ENCODE data around the gene FIP1L1.
"Not testable (repeated sequence)": the region's sequence is repeated elsewhere in the genome, so short reads cannot be mapped to it uniquely, and the experiment has no call there.

The FIP1L1 gene

DNA sequence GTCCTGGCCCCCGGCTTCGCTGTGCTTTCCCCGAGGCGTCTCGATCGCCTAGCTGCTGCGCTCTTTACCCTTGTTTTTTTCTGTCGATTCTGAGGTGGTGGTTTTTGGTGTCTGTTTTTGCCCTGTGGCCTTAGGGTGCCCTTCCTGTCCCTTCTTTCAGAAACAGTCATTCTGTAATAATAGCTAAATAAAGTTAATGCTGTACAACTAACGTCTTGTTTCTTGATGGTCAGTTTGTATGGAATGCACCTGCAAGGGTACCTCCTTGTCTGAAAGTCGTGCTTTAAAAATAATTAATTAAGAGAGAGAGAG is 686 bp downstream of the FIP1L1 start:
- no peak for DNase-seq (ENCODE audit: low read depth, low spot score)

DNA sequence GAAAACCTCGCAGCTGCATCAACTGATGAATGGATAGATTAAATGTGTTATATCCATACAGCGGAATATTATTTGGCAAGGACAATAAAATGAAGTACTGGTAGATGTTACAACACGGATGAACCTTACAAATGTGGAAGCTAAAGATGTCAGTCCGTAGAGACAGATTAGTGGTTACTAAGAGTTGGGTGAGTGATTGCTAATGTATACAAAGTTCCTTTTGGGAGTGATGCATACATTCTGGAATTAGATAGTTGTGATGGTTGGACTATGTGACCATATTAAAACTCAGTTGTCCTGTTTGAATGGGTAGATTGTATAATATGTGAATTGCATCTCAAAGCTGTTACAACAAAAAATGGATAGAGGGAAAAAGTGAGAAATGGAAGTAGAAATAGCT is 2.8 kb downstream of the FIP1L1 start:
- no peak for DNase-seq (ENCODE audit: low read depth, low spot score)

DNA sequence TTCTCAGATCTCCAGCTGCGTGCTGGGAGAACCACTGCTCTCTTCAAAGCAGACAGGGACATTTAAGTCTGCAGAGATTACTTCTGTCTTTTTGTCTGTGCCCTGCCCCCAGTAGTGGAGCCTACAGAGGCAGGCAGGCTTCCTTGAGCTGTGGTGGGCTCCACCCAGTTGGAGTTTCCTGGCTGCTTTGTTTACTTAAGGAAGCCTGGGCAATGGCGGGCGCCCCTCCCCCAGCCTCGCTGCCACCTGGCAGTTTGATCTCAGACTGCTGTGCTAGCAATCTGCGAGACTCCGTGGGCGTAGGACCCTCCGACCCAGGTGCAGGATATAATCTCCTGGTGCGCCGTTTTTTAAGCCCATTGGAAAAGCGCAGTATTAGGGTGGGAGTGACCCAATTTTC is 32.0 kb downstream of the FIP1L1 start:
- DNase-seq (ENCODE audit: low read depth, low spot score) = not testable (repeated sequence)

DNA sequence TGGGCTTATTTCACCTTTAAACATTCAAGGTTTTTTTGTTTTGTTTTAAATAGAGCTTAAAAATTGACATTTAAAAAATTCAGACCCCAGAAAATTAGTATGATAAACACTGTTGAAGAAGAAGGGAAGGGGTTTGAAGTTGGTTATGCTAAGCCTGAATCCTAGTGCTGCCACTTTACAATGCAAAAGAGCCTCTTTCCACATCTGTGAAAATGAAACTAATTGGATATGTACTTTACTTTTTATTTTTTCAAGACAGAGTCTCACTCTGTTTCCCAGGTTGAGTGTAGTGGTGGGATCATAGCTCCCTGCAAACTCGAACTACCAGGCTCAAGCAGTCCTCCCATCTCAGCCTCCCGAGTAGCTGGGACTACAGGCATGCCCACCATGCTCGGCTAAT is 41.8 kb downstream of the FIP1L1 start:
- DNase-seq (ENCODE audit: low read depth, low spot score) = no peak

DNA sequence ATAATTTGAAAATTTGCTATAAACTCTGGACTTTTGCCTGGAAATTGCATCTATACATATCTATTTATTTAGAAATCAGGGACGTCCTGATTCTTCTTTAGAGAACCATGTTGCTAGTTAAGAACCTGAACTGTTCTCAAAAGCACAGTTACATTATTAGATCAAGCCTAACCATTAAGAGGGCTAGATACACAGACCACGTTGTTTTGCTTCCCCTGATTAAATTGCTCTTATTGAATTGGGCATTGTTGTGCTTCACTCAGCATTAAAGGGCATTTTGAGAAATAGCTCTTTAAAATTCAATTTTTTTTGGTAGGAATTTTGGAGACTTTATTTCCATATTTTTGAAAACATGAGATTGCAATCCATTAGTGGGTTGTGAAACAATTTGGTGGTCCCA is 44.4 kb downstream of the FIP1L1 start:
- DNase-seq (ENCODE audit: low read depth, low spot score) = no peak

- DNase-seq (ENCODE audit: low read depth, low spot score) = no peak
Measured at GRCh38 chr4:53422367-53422766, 44.9 kb downstream of the FIP1L1 start.

DNA sequence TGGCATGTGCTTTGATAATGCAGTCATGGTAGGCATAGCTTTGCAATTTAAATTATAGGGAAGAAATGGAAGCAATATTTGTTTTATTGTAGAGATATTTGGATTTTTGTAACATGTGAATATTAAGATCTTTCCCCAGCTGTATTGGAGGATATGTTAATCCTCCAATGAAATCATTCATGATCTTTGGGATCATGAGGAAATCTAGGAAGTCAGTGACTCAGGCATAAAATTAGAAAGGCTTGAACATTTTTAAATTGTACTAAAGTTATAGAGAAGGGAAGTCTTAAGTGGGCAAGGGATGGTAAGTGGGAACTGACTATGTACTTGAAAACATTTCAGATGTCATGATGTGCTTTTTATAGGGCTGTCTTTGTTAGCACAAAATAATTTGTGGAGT is 46.8 kb downstream of the FIP1L1 start:
- DNase-seq (ENCODE audit: low read depth, low spot score) = no peak

DNA sequence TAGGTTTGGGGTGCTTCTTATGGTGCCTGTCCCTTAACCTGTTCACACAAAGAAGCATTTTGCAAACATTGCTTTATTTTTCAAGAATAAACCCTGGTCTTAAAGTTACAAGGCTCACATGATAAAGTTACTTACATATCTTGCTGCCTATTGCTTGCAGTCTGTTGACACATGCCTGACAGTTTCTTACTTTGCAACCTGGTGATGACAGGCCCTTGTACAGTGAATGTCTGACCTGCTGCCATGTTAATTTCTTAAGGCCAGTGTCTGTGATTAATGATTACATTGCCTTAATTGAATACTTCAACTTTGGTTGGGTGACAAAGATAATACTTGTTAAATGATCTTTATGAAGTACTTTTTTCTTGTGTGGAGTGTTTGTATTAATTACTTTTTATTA is 49.9 kb downstream of the FIP1L1 start:
- no peak for DNase-seq (ENCODE audit: low read depth, low spot score)

GRCh38 chr4:53431052-53431451 is 53.6 kb downstream of the FIP1L1 start:
- DNase-seq (ENCODE audit: low read depth, low spot score) = no peak

DNA sequence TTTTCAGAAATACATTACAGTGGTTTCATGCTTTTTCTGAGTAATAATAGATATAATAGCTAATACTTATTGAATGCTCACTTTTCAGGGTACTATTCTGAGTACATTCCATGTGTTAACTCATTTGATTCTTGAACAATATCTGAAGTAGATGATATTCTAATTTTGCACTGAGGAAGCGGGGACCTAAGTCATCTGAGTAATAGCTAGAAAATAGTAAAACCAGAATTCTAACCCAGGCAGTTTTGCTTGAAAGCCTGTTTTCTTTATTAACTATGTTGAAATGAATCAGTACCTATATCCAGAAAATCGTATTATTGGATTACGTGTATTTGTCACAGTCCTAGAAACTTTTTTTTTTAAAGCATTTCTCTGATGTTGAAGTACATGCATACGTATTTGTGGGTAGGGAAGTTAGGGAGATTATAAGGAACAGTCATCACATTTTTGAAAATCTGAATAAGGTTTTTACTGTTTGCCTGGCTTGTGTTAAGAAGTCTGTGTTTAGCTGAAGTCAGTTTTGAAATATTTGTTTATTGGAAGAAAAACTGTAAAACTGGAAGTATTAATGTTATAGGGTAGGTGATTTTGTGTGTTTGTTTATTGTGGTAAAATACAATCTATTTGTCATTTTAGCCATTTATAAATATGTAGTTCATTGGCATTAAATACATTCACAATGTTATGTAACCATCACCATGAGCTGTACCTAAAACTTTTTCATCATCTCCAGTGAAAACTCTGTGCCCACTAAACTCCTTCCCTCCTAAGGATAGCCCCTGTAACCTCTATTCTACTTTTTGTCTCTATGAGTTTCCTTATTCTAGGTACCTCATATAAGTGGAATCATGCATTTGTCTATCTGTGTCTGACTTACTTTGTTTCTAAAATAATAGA is 55.3 kb downstream of the FIP1L1 start:
- no peak for DNase-seq (ENCODE audit: low read depth, low spot score)

- no peak for DNase-seq (ENCODE audit: low read depth, low spot score)
Measured at GRCh38 chr4:53436251-53436650, 58.8 kb downstream of the FIP1L1 start.

GRCh38 chr4:53441564-53441963 is 64.1 kb downstream of the FIP1L1 start:
- DNase-seq (ENCODE audit: low read depth, low spot score) = no peak

DNA sequence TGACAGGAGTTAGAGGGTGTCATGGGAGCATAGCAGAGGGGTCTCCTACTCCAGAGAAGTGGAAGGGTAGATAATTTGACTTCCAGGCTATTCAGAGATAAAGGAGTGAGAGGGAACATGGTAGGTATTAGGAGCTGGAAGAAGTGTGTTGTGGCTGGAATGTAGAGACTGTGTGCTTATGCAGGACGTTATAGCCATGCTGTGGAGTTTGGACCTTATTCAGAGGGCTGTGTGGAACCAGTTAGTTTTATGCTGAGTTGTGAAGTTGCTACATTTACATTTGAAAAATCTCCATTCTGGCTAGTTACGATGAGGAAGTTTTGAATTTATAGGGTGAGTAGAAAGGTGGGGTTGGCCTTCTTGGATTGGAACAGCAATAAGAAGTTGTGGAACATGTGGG is 67.5 kb downstream of the FIP1L1 start:
- DNase-seq (ENCODE audit: low read depth, low spot score) = no peak

DNA sequence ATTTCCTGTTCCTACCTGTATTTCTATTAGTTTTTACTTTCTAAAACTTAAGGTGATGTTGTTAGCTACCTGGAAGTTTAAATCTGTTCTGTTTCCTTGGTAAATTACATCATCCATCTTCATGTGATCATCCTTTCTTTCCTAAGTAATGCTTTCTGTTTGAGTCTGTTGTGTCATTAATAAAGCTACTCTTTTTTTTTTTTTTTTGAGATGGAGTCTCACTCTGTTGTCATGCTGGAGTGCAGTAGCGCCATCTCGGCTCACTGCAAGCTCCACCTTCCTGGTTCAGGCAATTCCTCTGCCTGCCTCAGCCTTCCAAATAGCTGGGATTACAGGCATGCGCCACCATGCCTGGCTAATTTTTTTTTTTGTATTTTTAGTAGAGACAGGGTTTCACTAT is 73.3 kb downstream of the FIP1L1 start:
- no peak for DNase-seq (ENCODE audit: low read depth, low spot score)

GRCh38 chr4:53453385-53453784 is 75.9 kb downstream of the FIP1L1 start:
- no peak for DNase-seq (ENCODE audit: low read depth, low spot score)

- DNase-seq (ENCODE audit: low read depth, low spot score) = no peak
Measured at GRCh38 chr4:53455766-53456165, 78.3 kb downstream of the FIP1L1 start.

- DNase-seq (ENCODE audit: low read depth, low spot score) = no peak
Measured at GRCh38 chr4:53456178-53456577, 78.7 kb downstream of the FIP1L1 start.

DNA sequence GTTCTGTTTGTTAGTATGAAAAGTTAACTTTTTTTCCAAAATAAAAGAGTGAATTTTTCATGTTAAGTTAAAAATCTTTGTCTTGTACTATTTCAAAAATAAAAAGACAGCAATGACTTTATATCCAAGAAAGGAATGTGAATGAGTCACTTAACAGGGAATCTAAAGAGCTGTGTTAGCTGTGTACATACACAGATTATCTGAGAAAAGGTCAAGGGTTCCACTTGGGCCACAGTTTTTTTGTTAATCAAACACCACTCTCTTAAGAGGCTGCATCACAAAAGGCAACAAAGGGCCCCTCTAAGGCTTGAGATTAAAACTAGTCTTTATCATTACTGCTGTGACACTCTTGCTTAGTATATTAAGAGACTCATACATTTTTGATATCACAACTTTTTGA is 82.1 kb downstream of the FIP1L1 start:
- DNase-seq (ENCODE audit: low read depth, low spot score) = no peak

- DNase-seq (ENCODE audit: low read depth, low spot score) = no peak
Measured at GRCh38 chr4:53461244-53461643, 83.8 kb downstream of the FIP1L1 start.

DNA sequence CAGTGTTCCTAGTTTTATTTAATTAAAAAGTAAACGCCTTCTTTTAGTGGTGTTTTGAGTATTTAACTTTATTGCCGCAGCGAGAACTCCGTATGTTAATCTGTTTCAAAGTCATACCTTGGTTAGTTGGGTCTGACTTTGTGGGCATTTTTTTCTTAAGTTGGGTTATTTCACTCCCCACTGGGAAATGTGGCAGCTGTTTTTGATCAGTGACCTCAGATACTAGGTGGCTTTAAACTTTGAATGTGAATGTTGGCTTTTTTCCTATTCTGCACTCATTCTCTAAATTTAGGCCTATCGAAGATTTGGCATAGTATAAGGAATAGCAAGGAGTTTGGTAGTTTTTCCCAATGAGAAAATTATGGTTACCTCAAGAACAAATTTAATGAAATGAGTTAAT is 85.9 kb downstream of the FIP1L1 start:
- no peak for DNase-seq (ENCODE audit: low read depth, low spot score)

- no peak for DNase-seq (ENCODE audit: low read depth, low spot score)
Measured at GRCh38 chr4:53465281-53465680, 87.8 kb downstream of the FIP1L1 start.

- no peak for DNase-seq (ENCODE audit: low read depth, low spot score)
Measured at GRCh38 chr4:53465891-53466290, 88.5 kb downstream of the FIP1L1 start.

DNA sequence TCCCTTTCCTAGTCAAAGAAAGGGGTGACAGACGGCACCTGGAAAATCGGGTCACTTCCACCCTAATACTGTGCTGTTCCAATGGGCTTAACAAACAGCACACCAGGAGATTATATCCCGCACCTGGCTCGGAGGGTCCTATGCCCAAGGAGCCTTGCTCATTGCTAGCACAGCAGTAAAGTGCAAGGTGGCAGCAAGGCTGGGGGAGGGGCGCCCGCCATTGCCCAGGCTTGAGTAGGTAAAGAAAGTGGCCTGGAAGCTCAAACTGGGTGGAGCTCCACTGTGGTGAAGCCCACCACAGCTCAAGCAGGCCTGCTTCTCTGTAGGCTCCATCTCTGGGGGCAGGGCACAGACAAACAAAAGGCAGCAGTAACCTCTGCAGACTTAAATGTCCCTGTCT is 89.1 kb downstream of the FIP1L1 start:
- DNase-seq (ENCODE audit: low read depth, low spot score) = not testable (repeated sequence)
